OCI-M2 (cell line): ENCODE results near the gene ALDH3A1.

Experiments
- DNase-seq: peaks from one replicate; lab custom pipeline; 2025; ENCODE audit not compliant: unreplicated experiment; lab: John Stamatoyannopoulos, UW

Gene ALDH3A1

DNA sequence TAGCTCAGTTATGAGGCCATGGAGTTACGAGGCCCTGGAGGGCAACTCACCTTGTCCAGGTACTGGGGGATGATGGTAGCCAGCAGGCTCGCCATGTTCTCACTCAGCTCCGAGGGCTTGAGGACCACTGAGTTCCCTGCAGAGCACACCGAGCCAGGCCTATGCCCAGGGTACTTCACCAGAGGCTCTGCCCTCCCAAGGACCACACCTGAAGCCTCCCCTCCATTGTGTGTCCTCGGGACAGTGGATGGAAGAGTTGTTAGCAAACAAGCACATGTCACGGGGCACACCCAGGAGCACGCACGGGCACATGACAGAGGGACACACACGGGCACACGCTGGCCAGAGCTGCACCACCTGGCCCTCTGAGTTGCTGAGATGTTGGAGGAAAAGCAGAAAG lies 5.6 kb downstream of the ALDH3A1 start:
- no peak for DNase-seq

DNA sequence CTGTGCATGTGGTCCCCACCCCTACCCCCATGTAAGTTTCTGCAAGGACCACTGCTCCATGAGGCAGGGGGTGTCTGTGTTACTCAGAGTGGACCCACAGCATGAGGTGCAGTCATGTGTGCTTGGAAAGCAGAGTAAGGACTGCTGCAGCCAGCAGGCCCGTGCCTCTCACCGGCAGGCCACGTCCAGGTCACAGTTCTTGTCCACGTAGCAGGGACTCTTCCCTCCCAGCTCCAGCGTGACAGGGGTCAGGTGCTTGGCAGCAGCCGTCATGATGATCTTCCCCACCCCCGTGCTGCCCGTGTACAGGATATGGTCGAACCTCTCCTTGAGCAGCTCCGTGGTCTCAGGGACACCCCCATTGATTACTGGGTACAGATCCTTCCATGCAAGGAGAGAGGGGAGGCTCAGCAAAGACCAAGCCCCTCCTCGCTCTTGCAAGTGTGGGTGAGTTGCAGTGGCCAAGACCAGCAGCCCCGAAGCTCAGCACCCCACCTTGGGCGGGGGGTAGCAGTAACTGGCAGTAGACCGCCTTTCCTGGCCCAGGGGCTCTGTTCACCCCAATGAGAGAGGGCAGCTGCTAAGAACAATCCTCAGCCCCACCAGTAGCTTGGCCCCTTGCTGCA lies 6.2 kb downstream of the ALDH3A1 start:
- DNase-seq: no peak

DNA sequence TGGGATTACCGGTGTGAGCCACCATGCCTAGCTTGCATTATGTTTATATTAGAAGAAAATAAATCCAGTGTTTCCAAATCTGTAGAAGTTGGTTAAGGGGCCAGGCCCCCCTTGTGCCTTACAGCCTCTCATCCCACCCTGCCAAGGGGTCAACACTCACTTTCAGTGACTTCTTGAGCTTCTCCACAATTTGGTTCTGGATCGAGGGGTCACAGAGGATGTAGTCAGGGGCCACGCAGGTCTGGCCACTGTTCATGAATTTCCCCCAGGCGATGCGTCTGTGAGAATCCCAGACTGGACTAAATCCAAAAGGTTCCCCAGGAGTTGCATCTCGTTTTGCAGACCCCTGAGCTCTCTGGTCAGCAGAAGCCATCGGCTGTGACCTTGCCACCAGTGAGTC lies 7.2 kb downstream of the ALDH3A1 start:
- no peak for DNase-seq

DNA sequence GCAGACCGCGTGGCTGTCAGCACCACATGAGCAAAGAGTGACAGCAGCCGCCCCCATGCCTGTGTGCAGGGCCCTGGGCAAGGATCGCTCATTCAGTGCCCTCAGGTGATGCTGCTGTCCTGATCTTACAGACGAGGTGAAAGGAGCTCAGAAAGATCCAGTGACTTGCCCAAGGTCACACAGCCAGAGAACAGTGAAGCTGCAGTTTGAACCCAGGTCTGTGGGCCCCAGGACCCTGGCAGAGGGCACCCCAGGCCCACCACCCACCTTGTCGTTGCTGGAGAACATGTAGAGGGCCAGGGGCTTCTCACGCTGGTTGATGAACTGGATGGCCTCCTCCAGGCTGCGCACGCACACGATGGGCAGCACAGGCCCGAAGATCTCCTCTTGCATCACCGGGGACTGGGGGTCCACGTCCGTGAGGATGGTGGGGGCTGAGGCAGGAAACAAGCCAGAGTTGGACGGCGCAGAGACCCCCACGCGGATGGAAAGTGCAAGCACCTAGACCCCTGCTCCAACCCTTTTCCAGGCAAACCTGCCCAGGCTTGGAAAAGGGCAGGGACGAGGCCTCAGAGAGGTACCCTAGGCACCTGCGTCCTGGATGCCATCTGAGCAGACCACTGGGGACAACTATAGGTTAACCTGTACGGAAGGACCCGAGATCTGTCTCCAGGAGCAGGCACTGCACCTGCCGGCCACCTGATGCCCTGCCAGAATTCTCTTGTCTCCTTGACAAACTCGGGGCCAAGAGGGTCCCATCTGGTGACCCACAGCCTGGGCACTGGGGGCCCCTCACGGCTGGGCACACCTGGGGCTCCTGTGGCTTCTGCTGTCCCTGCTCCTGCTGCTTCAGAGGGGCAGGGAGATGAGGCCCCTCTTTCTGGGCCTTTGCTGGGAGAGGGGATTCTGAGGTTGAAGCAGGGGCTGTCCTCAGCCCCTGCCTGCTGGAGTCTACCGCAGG lies 8.6 kb downstream of the ALDH3A1 start:
- DNase-seq: no peak

DNA sequence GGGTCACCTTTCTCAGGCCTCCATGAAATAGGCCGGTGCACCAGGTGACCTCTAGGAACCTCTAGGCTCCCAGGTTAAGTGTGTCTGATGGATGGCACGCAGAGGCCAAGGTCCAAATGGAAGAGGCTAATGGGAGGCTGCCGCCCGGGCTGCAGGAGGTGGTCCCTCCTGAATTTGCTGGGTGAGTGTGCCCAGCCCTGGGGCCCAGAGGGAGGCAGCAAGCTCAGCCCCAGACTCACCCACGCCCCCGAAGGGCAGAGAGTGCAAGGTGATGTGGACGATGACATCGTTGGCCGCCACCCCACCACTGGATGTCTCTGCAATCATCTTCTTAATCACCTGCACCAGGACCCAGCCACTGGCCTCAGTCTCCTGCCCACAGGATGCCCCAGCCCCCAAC lies 9.3 kb downstream of the ALDH3A1 start:
- DNase-seq: no peak

DNA sequence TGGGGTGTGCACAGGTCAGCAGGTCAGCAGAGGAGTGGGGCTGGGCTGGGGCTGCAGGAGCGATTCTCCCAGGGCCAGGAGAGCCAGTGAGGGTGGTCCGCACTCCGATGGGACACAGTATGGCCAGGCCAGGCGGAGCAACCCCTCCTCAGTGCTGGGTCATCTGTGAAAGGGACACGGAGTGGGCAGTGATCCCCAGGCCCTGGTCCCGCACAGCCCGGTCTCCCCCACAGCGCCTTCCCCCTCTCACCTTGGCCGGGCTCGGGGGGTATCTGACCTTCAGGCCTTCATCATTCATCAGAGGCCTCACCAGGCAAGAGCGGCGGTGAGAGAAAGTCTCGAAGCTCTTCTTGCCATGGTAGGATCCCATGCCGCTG lies 10.0 kb downstream of the ALDH3A1 start:
- DNase-seq: no peak

DNA sequence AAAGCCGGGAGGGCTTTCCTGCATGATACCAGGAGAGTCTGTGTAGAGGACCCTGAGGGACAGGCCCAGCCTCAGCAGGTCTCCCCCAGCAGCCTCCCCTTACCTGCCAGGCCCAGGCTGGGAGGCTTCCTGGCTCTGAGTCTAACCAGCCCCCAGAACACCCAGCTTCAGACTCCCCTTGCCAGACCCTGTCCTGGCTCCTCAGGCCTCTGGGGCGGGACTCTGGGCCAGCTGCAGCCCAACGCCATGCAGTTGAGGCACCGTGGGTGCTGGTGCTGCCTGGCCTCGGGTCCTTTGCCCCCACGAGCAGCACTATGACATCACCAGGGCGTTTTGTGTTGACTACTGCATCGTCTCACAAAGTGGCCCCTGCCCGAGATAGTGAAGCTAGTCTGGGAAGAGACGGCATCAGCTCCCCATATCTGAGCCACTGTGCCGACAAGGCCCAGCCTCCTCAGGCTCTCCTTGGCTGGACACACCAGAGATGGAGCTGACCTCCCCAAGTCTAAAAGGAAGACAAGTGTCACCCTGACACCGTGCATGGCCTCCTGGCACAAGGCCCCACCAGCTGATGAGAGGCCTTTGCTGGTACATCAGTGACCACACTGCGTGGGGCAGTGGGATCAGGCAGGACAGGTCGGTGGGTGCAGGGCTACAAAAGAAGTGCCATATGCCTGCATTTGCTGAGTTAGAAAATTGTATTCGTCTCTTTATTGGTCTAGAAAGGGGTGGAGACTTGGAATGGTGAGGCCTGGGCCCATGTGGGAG lies 10.6 kb downstream of the ALDH3A1 start:
- no peak for DNase-seq

DNA sequence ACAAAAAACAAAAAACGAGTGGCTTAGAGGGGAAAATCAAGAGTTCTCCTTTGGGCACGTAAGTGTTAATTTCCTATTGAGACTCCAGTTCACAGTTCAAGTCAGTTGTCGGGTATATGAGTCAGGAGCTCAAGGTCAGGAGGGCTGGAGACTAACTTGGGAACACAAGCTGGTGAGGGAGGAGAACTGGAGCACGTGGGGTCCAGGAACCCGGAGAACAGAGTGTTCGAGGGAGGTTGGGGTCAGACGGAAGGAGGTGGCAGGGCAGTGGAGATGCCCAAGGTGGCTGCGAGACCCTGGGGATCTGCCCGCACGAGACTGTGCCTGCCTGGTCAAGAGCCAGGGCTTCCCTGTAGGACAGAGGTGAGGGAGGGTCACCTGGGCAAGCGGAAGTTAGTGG lies 12.0 kb downstream of the ALDH3A1 start:
- no peak for DNase-seq

DNA sequence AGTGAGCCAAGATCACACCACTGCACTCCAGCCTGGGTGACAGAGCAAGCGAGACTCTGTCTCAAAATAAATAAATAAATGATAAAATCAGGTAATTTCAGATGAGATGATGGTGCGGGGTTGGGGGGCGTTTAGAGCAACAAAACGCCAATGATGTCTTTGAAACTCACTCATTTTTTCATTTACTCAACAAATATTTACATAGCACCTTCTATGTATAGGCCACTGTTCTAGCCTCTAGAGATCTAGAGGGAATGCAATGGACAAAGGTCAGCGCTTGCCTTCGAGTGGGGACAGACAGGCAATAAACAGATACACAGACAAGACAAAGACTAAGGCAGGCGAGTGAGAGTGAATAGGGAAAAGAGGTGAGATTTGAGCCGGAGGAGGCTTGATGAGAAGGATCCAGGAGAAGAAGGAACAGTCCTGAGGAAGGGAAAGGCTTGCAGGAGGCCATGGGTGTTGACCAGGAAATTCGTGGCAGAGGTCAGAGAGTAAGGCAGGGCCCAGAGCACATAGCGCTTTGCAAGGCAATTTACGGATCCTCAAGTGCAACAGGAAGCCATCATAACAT lies 14.1 kb downstream of the ALDH3A1 start:
- no peak for DNase-seq

DNA sequence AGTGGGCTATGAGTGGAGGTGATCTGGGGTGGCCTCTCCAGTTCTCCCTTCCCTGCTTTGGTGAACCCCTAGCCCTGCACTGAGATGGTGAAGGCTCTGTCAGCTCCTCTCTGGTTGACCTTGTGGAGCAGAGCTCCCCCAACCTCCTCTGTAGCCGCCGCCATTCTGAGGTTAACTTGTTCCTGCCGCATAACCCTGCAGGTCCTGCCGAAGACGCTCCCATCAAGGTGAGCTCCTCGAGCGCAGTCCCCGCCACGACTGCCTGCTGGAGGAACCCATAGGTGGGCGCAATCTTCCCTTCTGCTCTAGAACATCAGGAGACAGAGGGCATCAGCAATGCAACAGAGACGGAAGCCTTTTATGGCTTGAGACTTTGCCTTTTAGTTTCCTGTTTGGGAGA lies 16.5 kb downstream of the ALDH3A1 start:
- DNase-seq: no peak

DNA sequence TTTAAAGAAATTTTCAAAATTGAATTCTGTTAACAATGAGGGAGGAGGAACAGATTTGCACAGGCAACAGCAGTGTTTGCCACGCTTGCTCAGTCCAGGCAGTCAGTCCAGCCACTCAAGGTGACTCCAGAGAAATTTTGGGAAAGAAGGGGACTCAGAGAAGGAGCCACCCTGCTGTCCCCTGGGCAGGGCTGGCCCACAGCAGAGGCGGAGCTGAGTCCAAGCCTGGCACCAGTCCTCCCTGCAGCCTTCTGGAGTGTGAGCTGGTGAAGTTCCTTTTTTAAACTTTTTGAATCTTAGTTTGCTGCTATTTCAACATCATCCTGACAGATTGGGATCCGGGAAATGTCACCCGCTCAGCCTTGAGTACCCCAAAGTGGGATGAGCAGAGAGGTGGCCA lies 17.3 kb downstream of the ALDH3A1 start:
- DNase-seq: no peak

DNA sequence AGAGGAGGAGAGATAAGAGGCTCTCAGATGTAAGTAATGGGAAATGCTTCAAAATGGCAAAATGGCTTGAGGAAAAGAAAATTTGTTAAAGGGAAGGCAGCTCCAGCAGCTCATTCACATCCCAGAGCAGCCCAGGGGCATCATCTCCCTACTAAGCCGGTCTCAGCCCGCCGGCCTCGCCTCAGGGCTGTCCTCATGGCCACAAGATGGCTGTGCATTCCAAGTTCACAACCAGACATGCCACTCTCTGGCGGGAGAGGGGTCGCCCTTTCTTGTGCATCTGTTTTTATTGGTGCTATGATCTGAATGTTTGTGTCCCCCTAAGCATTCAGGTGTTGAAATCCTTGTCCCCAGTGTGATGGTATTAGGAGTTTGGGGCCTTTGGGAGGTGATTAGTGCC lies 18.2 kb downstream of the ALDH3A1 start:
- no peak for DNase-seq

DNA sequence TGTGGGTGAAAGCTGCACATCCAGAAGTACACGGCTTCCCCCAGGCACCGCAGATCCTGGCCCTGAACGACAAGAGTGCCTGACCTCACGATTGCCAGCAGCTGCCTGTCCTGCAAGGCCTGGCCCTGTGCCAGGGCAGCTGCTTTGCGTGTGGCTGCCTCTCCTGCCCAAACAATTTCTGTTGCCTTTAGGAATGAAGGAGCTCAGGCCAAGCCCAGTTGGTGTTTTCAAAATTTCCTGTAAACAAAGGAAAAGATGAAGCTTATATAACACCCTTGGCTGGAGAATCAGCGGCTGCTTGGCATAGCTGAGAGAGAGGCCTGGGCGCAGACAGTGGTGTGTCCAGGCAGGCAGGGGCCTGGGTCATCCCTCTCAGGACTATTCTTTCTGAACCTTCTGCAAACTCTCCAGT lies 20.0 kb downstream of the ALDH3A1 start:
- no peak for DNase-seq

DNA sequence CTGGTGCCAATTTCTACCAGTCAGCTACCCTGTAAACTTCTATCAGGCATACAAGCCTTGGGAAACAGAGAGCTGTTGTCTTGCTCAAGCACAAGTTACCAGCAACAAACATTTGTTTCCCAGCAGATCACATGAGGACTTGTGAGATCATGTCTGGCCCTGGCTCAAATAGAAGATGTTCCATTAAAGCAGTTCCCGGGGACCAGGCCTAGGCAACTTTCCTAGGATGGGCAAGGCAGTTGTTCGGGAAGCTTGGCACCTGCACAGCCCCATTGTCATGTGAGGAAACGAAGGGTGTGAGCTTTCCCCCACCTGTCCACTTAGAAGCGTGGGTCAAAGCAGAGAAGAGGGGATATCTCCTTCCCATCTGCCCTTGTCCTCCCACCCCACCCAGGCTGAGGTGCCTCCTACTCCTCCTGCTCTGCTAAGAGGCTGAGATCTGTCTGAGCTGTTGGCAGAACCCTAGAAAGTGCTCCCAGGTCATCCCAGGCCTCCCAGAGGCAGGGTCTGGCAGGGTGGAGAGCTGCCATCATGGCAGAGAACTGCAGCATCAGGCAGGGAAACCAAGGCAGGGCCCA lies 20.5 kb downstream of the ALDH3A1 start:
- no peak for DNase-seq

DNA sequence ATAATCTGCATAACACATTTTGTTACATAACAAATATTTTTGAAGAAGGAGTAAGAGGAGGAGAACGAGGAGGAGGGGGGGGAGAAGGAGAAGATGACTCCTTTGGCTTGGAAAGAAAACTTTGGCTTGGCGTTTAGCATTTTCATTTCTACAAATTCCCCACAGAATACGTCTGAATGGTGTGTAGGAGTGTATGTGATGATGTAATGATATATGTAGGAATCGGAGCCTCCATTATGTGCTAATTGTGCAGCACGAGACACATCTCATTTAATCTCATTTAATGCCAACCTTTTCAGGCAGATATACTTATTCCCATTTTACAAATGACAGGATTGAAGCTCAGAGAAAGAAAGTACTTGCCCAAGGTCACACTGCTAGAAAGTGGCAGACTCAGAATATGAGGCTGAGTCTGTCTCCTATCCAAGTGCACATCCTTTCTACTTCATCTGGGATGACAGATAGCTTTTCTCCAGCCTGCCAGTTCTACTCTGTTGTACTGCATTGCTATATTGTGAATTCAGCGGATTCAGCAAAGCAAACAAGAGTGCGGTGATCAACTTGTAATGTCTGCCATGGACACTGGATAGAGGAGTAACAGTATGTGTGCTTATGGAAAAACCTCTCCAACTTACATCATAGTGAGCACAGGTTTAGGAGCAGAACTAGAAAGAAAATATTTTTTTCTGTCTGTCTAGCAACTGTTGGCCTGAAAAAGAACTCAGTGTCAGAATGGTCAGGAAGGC lies 21.3 kb downstream of the ALDH3A1 start:
- no peak for DNase-seq

DNA sequence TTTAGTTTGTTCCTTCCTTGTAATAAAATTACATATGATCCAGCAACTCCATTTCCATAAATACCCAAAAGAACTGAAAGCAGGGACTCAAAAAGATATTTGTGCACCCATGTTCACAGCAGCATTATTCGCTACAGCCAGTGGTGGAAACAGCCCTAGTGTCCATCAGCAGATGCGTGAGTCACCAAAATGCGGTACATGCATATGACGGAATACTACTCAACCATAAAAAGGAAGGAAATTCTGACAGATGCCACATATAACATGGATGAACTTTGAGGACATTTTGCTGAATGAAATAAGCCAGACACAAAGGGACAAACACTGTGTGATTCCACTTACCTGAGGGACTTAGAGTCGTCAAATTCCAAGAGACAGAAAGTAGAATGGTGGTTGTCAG lies 22.6 kb downstream of the ALDH3A1 start:
- DNase-seq: no peak

DNA sequence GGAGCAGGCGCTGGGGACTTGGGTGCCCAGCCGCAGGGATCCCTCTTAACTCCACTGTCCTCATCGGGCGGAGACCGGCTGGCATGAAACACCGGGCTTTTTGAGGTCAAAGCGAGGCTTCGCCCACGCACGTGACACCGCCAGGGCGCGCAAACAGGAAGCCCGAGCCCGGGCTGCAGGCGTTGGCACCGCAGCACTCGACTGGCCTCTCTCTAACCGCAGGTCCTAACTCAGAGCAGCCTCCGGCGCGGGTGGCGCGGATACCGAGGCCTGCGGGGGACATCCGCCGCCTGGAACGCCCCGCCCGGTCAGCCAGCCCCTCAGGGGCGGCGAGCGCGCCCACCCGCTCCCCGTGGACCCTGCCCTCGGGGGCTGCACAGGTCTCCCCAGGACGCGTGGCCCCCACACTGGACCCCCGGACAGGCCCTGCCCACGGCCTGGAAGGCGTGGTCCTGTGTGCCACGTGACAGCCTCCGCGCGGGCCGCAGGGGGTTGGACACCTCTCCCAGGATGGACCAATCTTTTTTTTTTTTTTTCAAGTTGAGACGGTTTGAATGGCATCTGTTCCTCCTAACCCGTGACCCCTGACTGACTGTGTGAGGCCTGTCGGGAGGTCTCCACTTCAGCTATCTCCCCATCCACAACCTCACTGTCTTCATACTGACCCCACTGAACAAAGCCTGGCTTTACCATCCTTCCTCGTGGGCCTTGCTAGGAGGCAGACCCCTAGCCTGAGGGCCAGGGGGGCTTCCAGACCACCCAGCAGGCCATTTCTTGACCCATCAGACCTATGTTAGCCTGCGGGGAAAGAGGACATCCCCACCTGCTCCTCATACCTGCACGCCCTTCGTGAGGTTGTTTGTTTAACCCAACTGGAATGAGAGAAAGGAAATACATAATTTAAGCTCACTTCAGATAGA lies 23.3 kb downstream of the ALDH3A1 start:
- DNase-seq: no peak

DNA sequence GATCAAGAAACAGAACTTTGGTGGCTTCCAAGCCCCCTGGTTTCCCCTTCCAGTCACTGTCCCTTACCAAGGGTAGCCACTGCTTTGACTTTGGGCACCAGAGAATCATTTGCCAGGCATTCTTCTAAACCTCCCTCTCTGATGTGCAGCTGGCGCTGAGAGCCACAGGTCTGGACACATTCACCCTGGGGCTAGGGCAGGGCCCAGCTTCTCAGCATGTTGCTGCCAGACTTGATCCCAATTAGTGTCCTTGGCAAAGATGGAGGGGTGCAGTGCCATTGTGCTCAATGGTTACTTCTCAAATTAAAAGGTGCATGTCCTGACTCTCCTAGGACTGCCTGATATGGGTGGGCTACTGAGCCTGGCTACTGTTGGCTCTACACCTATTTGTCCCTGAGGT lies 24.1 kb downstream of the ALDH3A1 start:
- DNase-seq: no peak

DNA sequence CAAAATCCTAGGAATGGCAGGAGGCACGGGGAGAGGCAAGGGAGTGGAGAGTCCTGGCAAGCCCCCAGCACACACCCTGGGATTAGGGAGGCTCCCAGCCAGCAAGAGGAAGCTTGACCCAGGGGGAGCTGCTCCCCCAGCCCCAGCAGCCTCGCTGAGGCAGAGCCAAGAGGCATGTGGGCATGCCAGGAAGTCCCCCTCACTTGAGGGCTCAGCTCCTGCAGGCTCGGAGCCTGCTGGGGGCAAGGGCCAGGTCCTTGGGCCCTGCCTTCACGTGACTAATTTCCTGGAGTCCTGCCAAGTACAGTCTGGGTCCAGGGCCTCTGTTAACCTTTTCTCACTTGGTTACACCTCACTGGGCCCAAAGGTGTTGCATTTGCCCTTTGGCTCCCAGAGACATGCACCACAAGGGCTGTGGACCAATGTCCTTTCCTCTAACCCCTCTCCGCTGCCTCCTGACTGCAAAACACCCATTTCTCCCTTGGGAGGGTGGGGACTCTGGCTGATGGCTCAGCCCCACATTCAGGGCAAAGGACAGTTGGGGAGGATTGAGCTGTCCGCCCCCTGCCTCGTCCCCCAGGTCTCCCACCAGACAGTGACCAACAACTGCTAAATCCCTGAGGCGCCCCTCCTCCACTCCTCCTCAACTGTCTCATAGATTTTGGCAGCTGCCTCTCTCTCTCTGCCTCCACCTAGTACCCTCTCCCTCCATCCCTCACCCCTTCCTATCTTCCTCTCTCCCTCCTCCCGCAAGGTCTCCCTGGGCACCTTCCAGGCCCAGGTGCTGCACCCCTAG lies 27.3 kb downstream of the ALDH3A1 start:
- DNase-seq: no peak
